Iris pigment epithelial cell (primary cell): ENCODE data around the gene MAP2K2.

ENCODE experiments used
- DNase-seq: peaks from one replicate; pipeline ENCODE4 v3.0.0-alpha.2; 2011; ENCODE audit warnings: low read depth

The MAP2K2 gene

GRCh38 chr19:4043966-4044715 is 79.8 kb downstream of the MAP2K2 start:
- no peak for DNase-seq

GRCh38 chr19:4043401-4043800 is 80.5 kb downstream of the MAP2K2 start:
- DNase-seq = no peak

GRCh38 chr19:4042731-4043082 is 81.2 kb downstream of the MAP2K2 start:
- DNase-seq = no peak

- DNase-seq = no peak
These were observed 81.7 kb downstream of the MAP2K2 start for GRCh38 chr19:4042064-4042730.
